K562 (cell line): Measurements from ENCODE around the gene UBA1. TPM values are rescaled to one million over a fixed set of nuclear protein-coding genes. Genes with fewer than 3 reads are reported as not detected.

Experiments used
- ATAC-seq: fragments of 200-7000 bp; cut with Tn5 transposase; 3 replicates; pipeline ENCODE4 v1.9.1; 2020; ENCODE audit warnings: moderate library complexity
- BruUV-seq: library from RNA; stranded (reverse); fragments of 400-500 nt; replicated peaks from 2 replicates; lab custom pipeline; 2021; lab: Mats Ljungman, UMichigan
- CTCF ChIA-PET: fragments of 300-600 bp; formaldehyde crosslinking; extraction: SDS; loops from one replicate; lab custom pipeline; 2021; ENCODE audit warnings: low intra/inter-chr PET ratio; lab: Yijun Ruan, JAX
- POLR2A ChIA-PET: fragments of 300-600, 350-650 bp; sonication (Branson Sonifier 250); formaldehyde crosslinking; extraction: SDS; loops from one replicate; lab custom pipeline; 2021; ENCODE audit warnings: antibody characterized with exemption, inconsistent platforms; lab: Yijun Ruan, JAX
- DNase-seq, 4 experiments: peaks; one replicate each; pipeline versions ENCODE4 v3.0.0 to v3.0.0-alpha.2; 2011 to 2018; ENCODE audit warnings: low spot score in 3 of 4, mixed read lengths in 3 of 4; ENCODE audit errors: extremely low read depth in 1 of 4
- FAIRE-seq: peaks from 2 replicates; lab custom pipeline; 2011; peaks lifted over from hg19 to GRCh38; lab: Jason Lieb, UNC
- H2AFZ ChIP-seq: 2 replicates; pipeline ENCODE4 v1.6.0; 2011; ENCODE audit warnings: low read depth, low read length, control low read depth, inconsistent platforms
- H3K27ac ChIP-seq: fragments of 200-600 bp; 3 replicates; pipeline ENCODE4 v1.8.0; 2011; ENCODE audit warnings: low read depth, mild to moderate bottlenecking, control low read depth, inconsistent platforms, low read length, moderate library complexity, mixed read lengths; ENCODE audit errors: extremely low read depth
- H3K27me3 ChIP-seq, 2 experiments: fragments of 300-600 bp in 1 of 2; 2 replicates in 1 of 2; 3 replicates in 1 of 2; pipeline versions ENCODE4 v1.6.0 to v1.8.0; 2011; ENCODE audit warnings: inconsistent platforms in 2 of 2, low read length in 2 of 2, mild to moderate bottlenecking in 1 of 2, mixed read lengths in 1 of 2, moderate library complexity in 1 of 2; ENCODE audit not compliant: control insufficient read depth in 2 of 2, insufficient read depth in 2 of 2
- H3K36me3 ChIP-seq: fragments of 300-600 bp; 3 replicates; pipeline ENCODE4 v1.8.0; 2011; ENCODE audit warnings: mild to moderate bottlenecking, low read length, inconsistent platforms; ENCODE audit not compliant: control insufficient read depth, insufficient read depth
- H3K4me1 ChIP-seq, 2 experiments: fragments of 200-600 bp in 1 of 2; replicated peaks in 1 of 2; 2 replicates in 1 of 2; 3 replicates in 1 of 2; pipeline versions ENCODE4 v1.5.1 to v1.8.0; 2011; ENCODE audit warnings: inconsistent platforms in 2 of 2, low read length in 2 of 2, mild to moderate bottlenecking in 1 of 2, mixed read lengths in 1 of 2, moderate library complexity in 1 of 2; ENCODE audit not compliant: control insufficient read depth in 2 of 2, insufficient read depth in 2 of 2
- H3K4me2 ChIP-seq: 2 replicates; pipeline ENCODE4 v1.6.1; 2011; ENCODE audit warnings: low read length, control low read depth, inconsistent platforms, mixed read lengths; ENCODE audit not compliant: insufficient read depth
- H3K4me3 ChIP-seq: fragments of 200-600 bp; sonication (generic), shearing (Covaris generic); 2 replicates; pipeline ENCODE4 v1.5.1; 2016; ENCODE audit warnings: control low read depth, inconsistent platforms
- H3K79me2 ChIP-seq: fragments of 200-600 bp; 3 replicates; pipeline ENCODE4 v1.8.0; 2011; ENCODE audit warnings: low read length, inconsistent platforms; ENCODE audit not compliant: control insufficient read depth, insufficient read depth
- H3K9ac ChIP-seq, 2 experiments: 2 replicates each; pipeline versions ENCODE4 v1.6.0 to v1.6.1; 2011; ENCODE audit warnings: low read depth in 2 of 2, low read length in 2 of 2, control low read depth in 1 of 2, inconsistent platforms in 1 of 2, mild to moderate bottlenecking in 1 of 2, mixed read lengths in 1 of 2; ENCODE audit not compliant: insufficient read depth in 1 of 2
- H3K9me1 ChIP-seq: one replicate; pipeline ENCODE4 v1.6.0; 2011; ENCODE audit warnings: inconsistent platforms, mild to moderate bottlenecking, low read length, moderate library complexity; ENCODE audit not compliant: control insufficient read depth, insufficient read depth
- H3K9me3 ChIP-seq: replicated peaks from 2 replicates; pipeline ENCODE4 v1.5.1; 2011; ENCODE audit warnings: low read depth, low read length, inconsistent platforms; ENCODE audit not compliant: control insufficient read depth, insufficient read depth
- H4K20me1 ChIP-seq: replicated peaks from 2 replicates; pipeline ENCODE4 v1.6.1; 2011; ENCODE audit warnings: low read length, inconsistent platforms, mixed read lengths; ENCODE audit not compliant: control insufficient read depth, insufficient read depth
- COPS2 ChIP-seq: fragments of 450-650 bp; conservative IDR thresholded peaks from 2 replicates; pipeline ENCODE4 v1.6.1; 2016; ENCODE audit warnings: mild to moderate bottlenecking, moderate library complexity
- GTF2A2 ChIP-seq: IDR thresholded peaks from 2 replicates; pipeline ENCODE4 v1.6.1; 2016; ENCODE audit warnings: mild to moderate bottlenecking, missing genetic modification characterization, missing compliant biosample characterization
- HDAC1 ChIP-seq, 2 experiments: fragments of 450-650 bp; IDR thresholded peaks; 2 replicates each; pipeline ENCODE4 v1.6.1; 2016 to 2017; ENCODE audit warnings: inconsistent platforms in 1 of 2, mild to moderate bottlenecking in 1 of 2, moderate library complexity in 1 of 2
- MYC ChIP-seq, 2 experiments: fragments of 250-450 bp in 1 of 2; sonication (Bioruptor Pico) in 1 of 2; IDR thresholded peaks; 2 replicates each; pipeline versions ENCODE4 v1.5.1 to v1.6.1; 2012 to 2021; ENCODE audit warnings: low read depth in 2 of 2, borderline replicate concordance in 1 of 2, improper control_type of control experiment in 1 of 2, low read length in 1 of 2, mild to moderate bottlenecking in 1 of 2, moderate library complexity in 1 of 2
- PYGO2 ChIP-seq: fragments of 450-650 bp; IDR thresholded peaks from 2 replicates; pipeline ENCODE4 v1.6.1; 2016; ENCODE audit warnings: mild to moderate bottlenecking, missing genetic modification characterization, moderate library complexity, missing compliant biosample characterization
- SAFB ChIP-seq: fragments of 200-400 bp; formaldehyde crosslinking; IDR thresholded peaks from 2 replicates; pipeline ENCODE4 v1.6.1; 2017; ENCODE audit warnings: low read depth, low read length, borderline replicate concordance
- TEAD2 ChIP-seq: fragments of 450-650 bp; IDR thresholded peaks from 2 replicates; pipeline ENCODE4 v1.6.1; 2016; ENCODE audit warnings: missing genetic modification characterization, control low read depth, missing compliant biosample characterization
- ZC3H8 ChIP-seq: fragments of 450-650 bp; IDR thresholded peaks from 2 replicates; pipeline ENCODE4 v1.6.1; 2017
- ZNF12 ChIP-seq: sonication (generic); formaldehyde crosslinking; IDR thresholded peaks from 2 replicates; pipeline ENCODE4 v1.4.0; 2020; ENCODE audit warnings: mild to moderate bottlenecking, missing genetic modification reagents
- ZNF592 ChIP-seq: fragments of 450-650 bp; IDR thresholded peaks from 2 replicates; pipeline ENCODE4 v1.6.1; 2017; ENCODE audit warnings: antibody characterized with exemption, mild to moderate bottlenecking
- WGBS: fragments of 100-300 bp; shearing (Covaris generic); methylation state at CpG from one replicate; pipeline ENCODE4 v1.1.6; 2016; ENCODE audit warnings: low coverage, mixed read lengths; ENCODE audit not compliant: insufficient coverage; ENCODE audit errors: missing lambda C conversion rate; 5-methylcytosine and 5-hydroxymethylcytosine counted together
- in situ Hi-C: fragments of 300-500 bp; cut with MboI; formaldehyde crosslinking; loops from 4 replicates; pipeline ENCODE4 v1.15.0; 2018; ENCODE audit warnings: inconsistent platforms, mixed read lengths
- intact Hi-C: fragments of 100-400 bp; cut with micrococcal nuclease; formaldehyde crosslinking; loops from 2 replicates; pipeline ENCODE4 v1.14.2; 2022
- polyA plus RNA-seq, 8 experiments: library from polyadenylated mRNA; depleted of rRNA in 4 of 8; stranded (reverse) in 5 of 8; unstranded in 3 of 8; fragments of >200 nt; fragmentation: Nextera tagmentation in 2 of 8; fragmentation: Illumina TruSeq in 1 of 8; extraction: Ambion mirVana in 2 of 8; extraction: Trizol in 1 of 8; gene quantifications; 2 replicates each; pipeline versions ENCODE4 v1.2.1 to v1.2.3, GENCODE V29; 2011 to 2014; ENCODE audit warnings: inconsistent platforms in 1 of 8, missing spikeins in 1 of 8
- total RNA-seq, 7 experiments: library from RNA; depleted of rRNA in 6 of 7; stranded (reverse); fragments of >200 nt in 6 of 7; fragmentation: Illumina TruSeq in 2 of 7; extraction: Trizol in 2 of 7; gene quantifications; 2 replicates each; pipeline versions ENCODE4 v1.2.1 to v1.2.3, GENCODE V29; 2011 to 2021; ENCODE audit warnings: low replicate concordance in 1 of 7
- TF ChIP-seq, protein P1 (sequence below): fragments of 450-650 bp; IDR thresholded peaks from 2 replicates; pipeline ENCODE4 v1.6.1; 2018; ENCODE audit not compliant: partially characterized antibody

Gene UBA1
- total and polyA plus RNA-seq, 9 of the 15 experiments (the other 6 are each of a cell fraction or from before 2014, with no cell fraction given): 32.0 to 174 (median 93.6) TPM

GRCh38 chrX:47215291-47215900 lies 21.8 kb downstream of the UBA1 start:
- no TSS peak for BruUV-seq
- no peaks in the 10 kb centered on the region for H3K27me3 ChIP-seq
- H3K4me3 ChIP-seq: no peak overlapping the region
- H2AFZ ChIP-seq: no peak overlapping the region
- H3K4me2 ChIP-seq: no peak overlapping the region
- in situ Hi-C loops: no loop called here
- DNase-seq: no peak
- H3K36me3 ChIP-seq: peaks cover 61% of the 10 kb centered on the region; the same call in 2 of the 3 replicates
- no peak for ATAC-seq
- peaks cover 14 to 26% of the 10 kb centered on the region in 2 experiments; a peak in 4 of 5 replicates for H3K4me1 ChIP-seq
- WGBS: 89% methylated on average over 6 of the region's 12 CpGs
- H3K27ac ChIP-seq: no peak overlapping the region
- H3K9me1 ChIP-seq: peaks cover 7% of the 10 kb centered on the region
- ChIA-PET POLR2A (no interaction called here), CTCF (no interaction called here)
- H3K79me2 ChIP-seq: peaks cover 22% of the 10 kb centered on the region
- no peak overlapping the region; a peak in 1 of 4 replicates for H3K9ac ChIP-seq
- H3K9me3 ChIP-seq: no peaks in the 10 kb centered on the region
- no peak for FAIRE-seq
- intact Hi-C loops: no loop called here
- H4K20me1 ChIP-seq: peaks cover 21% of the 10 kb centered on the region
- TF ChIP-seq ZNF592 (no peak), ZNF12 (no peak), TEAD2 (tag) (no peak), SAFB (no peak), GTF2A2 (tag) (no peak), MYC (IDR thresholded peaks at IDR 0.05; ENCODE audit: low read depth, low read length) (no peak), MYC (CRISPR knock-in tag; IDR thresholded peaks at IDR 0.05; ENCODE audit: borderline replicate concordance, low read depth) (no peak), PYGO2 (tag) (no peak), ZC3H8 (no peak), COPS2 (no peak), HDAC1 (IDR thresholded peaks at IDR 0.05) (no peak)
- TF ChIP-seq, protein P1, sequence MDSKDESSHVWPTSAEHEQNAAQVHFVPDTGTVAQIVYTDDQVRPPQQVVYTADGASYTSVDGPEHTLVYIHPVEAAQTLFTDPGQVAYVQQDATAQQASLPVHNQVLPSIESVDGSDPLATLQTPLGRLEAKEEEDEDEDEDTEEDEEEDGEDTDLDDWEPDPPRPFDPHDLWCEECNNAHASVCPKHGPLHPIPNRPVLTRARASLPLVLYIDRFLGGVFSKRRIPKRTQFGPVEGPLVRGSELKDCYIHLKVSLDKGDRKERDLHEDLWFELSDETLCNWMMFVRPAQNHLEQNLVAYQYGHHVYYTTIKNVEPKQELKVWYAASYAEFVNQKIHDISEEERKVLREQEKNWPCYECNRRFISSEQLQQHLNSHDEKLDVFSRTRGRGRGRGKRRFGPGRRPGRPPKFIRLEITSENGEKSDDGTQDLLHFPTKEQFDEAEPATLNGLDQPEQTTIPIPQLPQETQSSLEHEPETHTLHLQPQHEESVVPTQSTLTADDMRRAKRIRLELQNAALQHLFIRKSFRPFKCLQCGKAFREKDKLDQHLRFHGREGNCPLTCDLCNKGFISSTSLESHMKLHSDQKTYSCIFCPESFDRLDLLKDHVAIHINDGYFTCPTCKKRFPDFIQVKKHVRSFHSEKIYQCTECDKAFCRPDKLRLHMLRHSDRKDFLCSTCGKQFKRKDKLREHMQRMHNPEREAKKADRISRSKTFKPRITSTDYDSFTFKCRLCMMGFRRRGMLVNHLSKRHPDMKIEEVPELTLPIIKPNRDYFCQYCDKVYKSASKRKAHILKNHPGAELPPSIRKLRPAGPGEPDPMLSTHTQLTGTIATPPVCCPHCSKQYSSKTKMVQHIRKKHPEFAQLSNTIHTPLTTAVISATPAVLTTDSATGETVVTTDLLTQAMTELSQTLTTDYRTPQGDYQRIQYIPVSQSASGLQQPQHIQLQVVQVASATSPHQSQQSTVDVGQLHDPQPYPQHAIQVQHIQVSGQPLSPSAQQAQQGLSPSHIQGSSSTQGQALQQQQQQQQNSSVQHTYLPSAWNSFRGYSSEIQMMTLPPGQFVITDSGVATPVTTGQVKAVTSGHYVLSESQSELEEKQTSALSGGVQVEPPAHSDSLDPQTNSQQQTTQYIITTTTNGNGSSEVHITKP: no peak
